ENCODE data around the gene COX17.

DNA sequence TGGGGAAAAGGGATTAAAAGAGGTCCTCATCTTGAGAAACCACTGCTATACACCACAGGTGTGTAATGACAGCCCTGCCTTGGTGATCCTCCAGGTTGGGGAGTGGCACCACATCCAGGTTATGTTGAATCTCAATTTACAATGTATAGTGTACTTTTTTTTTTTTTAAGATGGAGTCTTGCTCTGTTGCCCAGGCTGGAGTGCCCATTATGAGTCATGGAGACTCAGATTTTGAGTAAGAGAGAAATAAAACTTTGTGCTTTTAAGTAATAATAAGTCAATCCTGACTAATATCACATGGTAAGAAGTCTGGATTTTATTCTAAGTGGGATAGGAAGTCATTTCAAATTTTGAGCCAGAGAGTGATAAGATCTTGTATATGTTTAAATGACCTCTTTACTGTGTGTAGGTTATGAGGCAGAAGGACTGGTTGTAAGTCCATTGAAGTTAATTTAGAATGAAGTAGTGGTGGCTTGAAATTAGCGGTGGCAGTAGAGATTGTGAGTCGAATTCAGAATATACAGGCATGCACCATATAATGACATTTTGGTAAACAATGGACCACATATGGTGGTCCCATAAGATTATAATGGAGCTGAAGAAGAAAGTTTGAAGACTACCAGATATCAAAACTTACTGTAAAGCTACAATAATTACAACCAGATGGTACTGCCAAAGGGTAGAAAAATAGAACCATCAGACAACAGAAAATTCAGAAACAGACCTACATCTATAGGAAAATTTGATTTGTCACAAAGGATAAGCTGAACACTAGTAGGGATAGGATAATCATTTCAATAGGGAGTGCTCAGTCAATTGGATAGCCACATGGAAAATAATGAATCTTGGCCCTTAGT is 37.5 kb downstream of the COX17 start:
- TF ChIP-seq, protein P1, sequence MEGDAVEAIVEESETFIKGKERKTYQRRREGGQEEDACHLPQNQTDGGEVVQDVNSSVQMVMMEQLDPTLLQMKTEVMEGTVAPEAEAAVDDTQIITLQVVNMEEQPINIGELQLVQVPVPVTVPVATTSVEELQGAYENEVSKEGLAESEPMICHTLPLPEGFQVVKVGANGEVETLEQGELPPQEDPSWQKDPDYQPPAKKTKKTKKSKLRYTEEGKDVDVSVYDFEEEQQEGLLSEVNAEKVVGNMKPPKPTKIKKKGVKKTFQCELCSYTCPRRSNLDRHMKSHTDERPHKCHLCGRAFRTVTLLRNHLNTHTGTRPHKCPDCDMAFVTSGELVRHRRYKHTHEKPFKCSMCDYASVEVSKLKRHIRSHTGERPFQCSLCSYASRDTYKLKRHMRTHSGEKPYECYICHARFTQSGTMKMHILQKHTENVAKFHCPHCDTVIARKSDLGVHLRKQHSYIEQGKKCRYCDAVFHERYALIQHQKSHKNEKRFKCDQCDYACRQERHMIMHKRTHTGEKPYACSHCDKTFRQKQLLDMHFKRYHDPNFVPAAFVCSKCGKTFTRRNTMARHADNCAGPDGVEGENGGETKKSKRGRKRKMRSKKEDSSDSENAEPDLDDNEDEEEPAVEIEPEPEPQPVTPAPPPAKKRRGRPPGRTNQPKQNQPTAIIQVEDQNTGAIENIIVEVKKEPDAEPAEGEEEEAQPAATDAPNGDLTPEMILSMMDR (conservative IDR thresholded peaks at IDR 0.05; ENCODE audit: low read depth, low read length): no peak
- TF ChIP-seq EZH2 (IDR thresholded peaks at IDR 0.05; ENCODE audit: borderline replicate concordance, low read depth, low read length, poor library complexity, severe bottlenecking): no peak

Measured in A673 (cell line).